Cardiac muscle cell (in vitro differentiated cells and primary cell): ENCODE measurements around the gene KCNA4. TPM values are rescaled to one million over a fixed set of nuclear protein-coding genes. Genes with fewer than 3 reads are reported as not detected.
"Not testable (repeated sequence)": the region's sequence is repeated elsewhere in the genome, so short reads cannot be mapped to it uniquely, and the experiment has no call there.

ENCODE experiments used
- DNase-seq, 2 donors: peaks; one replicate each; pipeline versions ENCODE4 v3.0.0 to v3.0.0-alpha.2; 2010 to 2017; ENCODE audit warnings: low read depth in 1 of 2, low spot score in 1 of 2
- H3K27ac ChIP-seq: fragments of 200-600 bp; sonication (generic); 2 replicates; pipeline ENCODE4 v1.5.1; 2016
- H3K27me3 ChIP-seq: fragments of 200-600 bp; sonication (generic); 2 replicates; pipeline ENCODE4 v1.6.0; 2016; ENCODE audit warnings: control low read depth
- H3K36me3 ChIP-seq: fragments of 200-600 bp; sonication (generic); 2 replicates; pipeline ENCODE4 v1.5.1; 2016; ENCODE audit warnings: control low read depth
- H3K4me1 ChIP-seq: fragments of 200-600 bp; sonication (generic); 2 replicates; pipeline ENCODE4 v1.8.1; 2017; ENCODE audit warnings: low read depth, mild to moderate bottlenecking, mixed run types
- H3K4me3 ChIP-seq: fragments of 200-600 bp; sonication (generic); 2 replicates; pipeline ENCODE4 v1.5.1; 2016; ENCODE audit warnings: mild to moderate bottlenecking
- H3K9me3 ChIP-seq: fragments of 200-600 bp; sonication (generic); 2 replicates; pipeline ENCODE4 v1.5.1; 2017; ENCODE audit warnings: low read depth, mild to moderate bottlenecking, control low read depth
- polyA plus RNA-seq: library from polyadenylated mRNA; unstranded; fragments of >200 nt; fragmentation: Nextera tagmentation; extraction: Ambion mirVana; gene quantifications from 2 replicates; pipeline ENCODE4 v1.2.1, GENCODE V29; 2016
- total RNA-seq: library from RNA; depleted of rRNA; stranded (reverse); fragments of >200 nt; gene quantifications from 2 replicates; pipeline ENCODE4 v1.2.3, GENCODE V29; 2016
- TF ChIP-seq, protein P1 (sequence below): IDR thresholded peaks from 2 replicates; pipeline ENCODE4 v1.5.1; 2012; ENCODE audit warnings: low read depth, mild to moderate bottlenecking, low read length

KCNA4 gene
- total and polyA plus RNA-seq, 2 experiments from 2014 or later = 1.5 to 7.1 TPM

DNA sequence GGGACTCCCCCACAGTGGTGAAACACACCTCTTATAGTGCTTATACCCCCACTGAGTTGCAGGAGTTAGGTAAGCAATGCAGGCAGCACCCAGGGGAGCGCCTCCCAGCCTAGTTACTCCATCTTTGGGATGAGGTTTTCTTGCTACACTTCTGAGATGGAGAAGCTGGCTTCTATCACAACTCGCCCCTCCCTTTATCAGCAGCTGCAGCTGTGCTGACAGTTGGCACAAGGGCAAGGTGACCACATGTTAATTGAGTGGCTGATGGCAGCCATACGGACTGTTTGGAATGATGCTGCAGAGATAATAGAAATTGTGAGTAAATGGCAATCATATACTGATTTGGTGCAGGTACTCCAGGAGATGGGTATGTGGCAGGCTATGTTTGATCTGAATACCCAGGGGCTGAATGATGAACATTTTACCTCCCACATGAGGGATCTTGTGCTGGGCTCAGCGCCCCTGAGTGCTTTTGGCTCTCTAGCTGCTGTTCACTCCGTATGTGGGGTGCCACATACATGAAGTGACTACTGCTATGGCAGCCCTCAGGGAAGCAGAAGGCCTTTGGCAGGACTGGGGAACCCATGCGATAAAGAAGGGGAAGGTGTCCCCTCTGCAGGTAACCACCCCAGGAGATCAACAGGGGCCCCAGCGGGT, 29.2 kb upstream of the KCNA4 start:
- no peak for DNase-seq
- no peak overlapping the region for H3K27ac ChIP-seq
- H3K36me3 ChIP-seq = no peaks in the 10 kb centered on the region
- no peaks in the 10 kb centered on the region for H3K4me1 ChIP-seq
- H3K27me3 ChIP-seq = no peaks in the 10 kb centered on the region
- TF ChIP-seq, protein P1, sequence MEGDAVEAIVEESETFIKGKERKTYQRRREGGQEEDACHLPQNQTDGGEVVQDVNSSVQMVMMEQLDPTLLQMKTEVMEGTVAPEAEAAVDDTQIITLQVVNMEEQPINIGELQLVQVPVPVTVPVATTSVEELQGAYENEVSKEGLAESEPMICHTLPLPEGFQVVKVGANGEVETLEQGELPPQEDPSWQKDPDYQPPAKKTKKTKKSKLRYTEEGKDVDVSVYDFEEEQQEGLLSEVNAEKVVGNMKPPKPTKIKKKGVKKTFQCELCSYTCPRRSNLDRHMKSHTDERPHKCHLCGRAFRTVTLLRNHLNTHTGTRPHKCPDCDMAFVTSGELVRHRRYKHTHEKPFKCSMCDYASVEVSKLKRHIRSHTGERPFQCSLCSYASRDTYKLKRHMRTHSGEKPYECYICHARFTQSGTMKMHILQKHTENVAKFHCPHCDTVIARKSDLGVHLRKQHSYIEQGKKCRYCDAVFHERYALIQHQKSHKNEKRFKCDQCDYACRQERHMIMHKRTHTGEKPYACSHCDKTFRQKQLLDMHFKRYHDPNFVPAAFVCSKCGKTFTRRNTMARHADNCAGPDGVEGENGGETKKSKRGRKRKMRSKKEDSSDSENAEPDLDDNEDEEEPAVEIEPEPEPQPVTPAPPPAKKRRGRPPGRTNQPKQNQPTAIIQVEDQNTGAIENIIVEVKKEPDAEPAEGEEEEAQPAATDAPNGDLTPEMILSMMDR = no peak
- H3K9me3 ChIP-seq = no peaks in the 10 kb centered on the region
- H3K4me3 ChIP-seq = no peak overlapping the region

DNA sequence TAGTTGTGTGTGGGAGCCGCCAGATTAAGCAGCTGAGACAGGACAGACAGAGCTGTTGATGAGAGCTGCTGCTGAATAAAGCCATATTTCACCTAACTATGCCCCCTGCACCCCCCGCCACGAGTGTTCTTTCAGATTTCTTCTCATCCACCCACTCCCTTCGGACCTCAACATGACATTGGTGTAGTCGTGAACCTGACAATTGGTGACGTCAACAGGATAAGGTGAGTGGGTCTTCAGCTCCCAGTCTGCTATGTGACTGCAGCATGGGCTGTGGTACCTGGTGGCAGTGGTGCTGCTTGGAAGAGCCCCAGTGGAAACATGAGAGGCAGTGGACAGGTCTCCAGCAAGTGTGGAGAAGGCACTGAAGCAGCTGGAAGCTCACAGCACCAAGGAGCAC, 28.3 kb upstream of the KCNA4 start:
- H3K27me3 ChIP-seq = no peaks in the 10 kb centered on the region
- no peaks in the 10 kb centered on the region for H3K36me3 ChIP-seq
- no peak overlapping the region for H3K4me3 ChIP-seq
- TF ChIP-seq, protein P1 = no peak
- H3K27ac ChIP-seq = no peak overlapping the region
- H3K9me3 ChIP-seq = no peaks in the 10 kb centered on the region
- DNase-seq = no peak
- H3K4me1 ChIP-seq = no peaks in the 10 kb centered on the region

DNA sequence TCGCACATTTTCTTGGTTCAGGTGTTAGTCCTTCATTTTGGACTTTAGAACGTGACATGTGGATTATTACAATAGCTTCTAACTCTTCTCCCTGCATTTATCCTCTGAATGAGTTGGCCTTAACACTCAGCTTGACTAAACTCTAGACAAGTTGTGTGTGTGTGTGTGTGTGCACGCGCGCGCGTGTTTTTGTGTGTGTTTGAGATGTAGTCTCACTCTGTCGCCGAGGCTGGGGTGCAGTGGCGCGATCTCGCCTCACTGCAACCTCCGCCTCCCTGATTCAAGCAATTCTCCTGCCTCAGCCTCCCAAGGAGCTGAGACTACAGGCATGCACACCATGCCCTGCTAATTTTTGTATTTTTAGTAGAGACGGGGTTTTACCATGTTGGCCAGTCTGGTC, 24.3 kb upstream of the KCNA4 start:
- Histone ChIP-seq H3K4me1 (no peaks in the 10 kb centered on the region), H3K27me3 (no peaks in the 10 kb centered on the region), H3K36me3 (no peaks in the 10 kb centered on the region), H3K9me3 (no peaks in the 10 kb centered on the region), H3K4me3 (no peak overlapping the region), H3K27ac (no peak overlapping the region)
- TF ChIP-seq, protein P1 = no peak
- DNase-seq = no peak

DNA sequence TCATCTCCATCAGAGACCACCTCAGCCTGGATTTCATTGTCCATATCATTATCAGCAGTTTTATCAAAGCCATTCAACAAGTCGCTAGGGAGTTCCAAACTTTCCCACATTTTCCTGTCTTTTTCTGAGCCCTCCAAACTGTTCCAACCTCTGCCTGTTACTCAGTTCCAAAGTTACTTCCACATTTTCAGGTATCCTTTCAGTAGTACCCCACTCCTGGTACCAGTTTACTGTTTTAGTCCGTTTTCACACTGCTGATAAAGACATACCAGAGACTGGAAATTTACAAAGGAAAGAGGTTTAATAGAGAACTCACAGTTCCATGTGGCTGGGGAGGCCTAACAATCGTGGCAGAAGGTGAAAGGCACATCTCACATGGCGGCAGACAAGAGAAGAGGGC, 17.9 kb upstream of the KCNA4 start:
- peaks cover 26% of the 10 kb centered on the region for H3K27me3 ChIP-seq
- not testable (repeated sequence) for H3K27ac ChIP-seq, H3K4me1 ChIP-seq, H3K36me3 ChIP-seq, DNase-seq, H3K4me3 ChIP-seq, H3K9me3 ChIP-seq

DNA sequence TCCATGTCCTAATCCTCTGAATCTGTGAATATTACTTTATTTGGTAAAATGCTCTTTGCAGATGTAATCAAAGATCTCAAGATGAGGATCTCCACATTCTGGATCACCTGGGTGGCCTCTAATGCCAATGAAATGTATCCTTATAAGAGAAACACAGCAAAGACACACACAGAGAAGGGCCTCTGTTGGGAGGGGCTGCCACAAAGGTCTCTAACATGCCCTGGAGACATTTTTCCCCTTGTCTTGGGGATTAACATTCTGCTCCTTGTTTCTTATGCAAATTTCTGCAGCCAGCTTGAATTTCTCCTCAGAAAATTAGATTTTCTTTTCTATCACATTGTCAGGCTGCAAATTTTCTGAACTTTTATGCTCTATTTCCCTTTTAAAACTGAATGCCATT, 17.3 kb upstream of the KCNA4 start:
- not testable (repeated sequence) for H3K36me3 ChIP-seq, H3K9me3 ChIP-seq, DNase-seq, H3K27ac ChIP-seq, H3K4me3 ChIP-seq, H3K4me1 ChIP-seq
- H3K27me3 ChIP-seq = peaks cover 27% of the 10 kb centered on the region

DNA sequence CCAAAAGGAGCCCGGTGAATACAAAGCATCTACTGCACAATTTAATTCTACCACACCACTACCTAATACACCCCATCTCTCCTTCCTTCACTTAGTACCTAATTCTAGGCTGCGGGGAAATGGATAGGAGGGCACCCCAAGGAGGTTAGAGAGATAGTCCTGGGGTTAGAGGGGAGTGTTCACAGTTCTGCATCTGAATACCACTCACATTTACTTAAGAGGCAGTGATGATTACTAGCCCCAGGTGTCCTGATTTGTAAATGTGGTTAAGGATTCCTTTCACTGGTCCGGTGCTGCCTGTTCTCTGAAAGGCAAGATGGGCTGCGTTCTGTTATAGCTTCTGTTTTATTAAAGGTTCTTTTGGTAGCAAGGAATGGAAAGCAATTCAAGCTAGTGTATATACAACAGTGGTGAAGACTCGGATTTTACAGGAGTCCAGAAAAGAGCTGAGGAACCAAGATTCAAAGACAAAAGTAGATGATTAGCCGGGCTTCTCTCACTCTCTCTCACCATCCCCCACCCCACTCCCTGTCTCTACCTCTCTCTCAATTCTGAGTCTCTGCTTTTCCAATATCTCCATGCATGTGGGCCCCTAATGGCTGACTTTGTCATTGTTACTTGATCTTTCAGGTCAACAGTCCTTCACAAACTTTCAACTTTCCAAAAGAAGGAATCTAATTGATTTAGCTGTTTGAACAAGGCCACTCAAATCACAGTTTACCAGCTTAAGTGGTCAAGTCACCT, 8.7 kb upstream of the KCNA4 start:
- Histone ChIP-seq H3K4me3 (no peak overlapping the region), H3K9me3 (no peaks in the 10 kb centered on the region), H3K27me3 (peaks cover 55% of the 10 kb centered on the region), H3K27ac (no peak overlapping the region), H3K4me1 (no peaks in the 10 kb centered on the region), H3K36me3 (no peaks in the 10 kb centered on the region)
- no peak for DNase-seq
- TF ChIP-seq, protein P1 = no peak
